OCI-LY3 (cell line): Measurements from ENCODE around the gene CEP170B.
"Not testable (repeated sequence)": the region's sequence is repeated elsewhere in the genome, so short reads cannot be mapped to it uniquely, and the experiment has no call there.

Experiments
- CTCF ChIP-seq: fragments of 200-600, 300-600 bp; sonication (generic); IDR thresholded peaks from 2 replicates; pipeline ENCODE4 v1.5.1; 2014; ENCODE audit warnings: antibody characterized with exemption, low read length, low read depth
- EZH2phosphoT487 ChIP-seq: fragments of 200-600 bp; shearing (Covaris generic); IDR thresholded peaks from 2 replicates; pipeline ENCODE4 v1.6.1; 2018; ENCODE audit warnings: antibody characterized with exemption, mixed run types, low read depth

DNA sequence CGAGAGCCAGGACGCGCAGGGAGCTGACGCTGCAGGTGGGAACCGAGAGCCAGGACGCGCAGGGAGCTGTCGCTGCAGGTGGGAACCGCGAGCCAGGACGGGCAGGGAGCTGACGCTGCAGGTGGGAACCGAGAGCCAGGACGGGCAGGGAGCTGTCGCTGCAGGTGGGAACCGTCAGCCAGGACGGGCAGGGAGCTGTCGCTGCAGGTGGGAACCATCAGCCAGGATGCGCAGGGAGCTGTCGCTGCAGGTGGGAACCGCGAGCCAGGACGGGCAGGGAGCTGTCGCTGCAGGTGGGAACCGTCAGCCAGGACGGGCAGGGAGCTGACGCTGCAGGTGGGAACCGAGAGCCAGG is 40.5 kb downstream of the CEP170B start:
- TF ChIP-seq CTCF, EZH2phosphoT487: not testable (repeated sequence)
